RWPE2 (cell line): ENCODE results near the gene MRPL34.

Experiments used
- ATAC-seq: fragments of 200-7000 bp; cut with Tn5 transposase; 3 replicates; pipeline ENCODE4 v1.9.1; 2021; ENCODE audit warnings: low read depth
- DNase-seq: peaks from one replicate; pipeline ENCODE4 v3.0.0-alpha.2; 2020; ENCODE audit warnings: low spot score
- H3K27ac ChIP-seq: fragments of 450-650 bp; 2 replicates; pipeline ENCODE4 v1.5.1; 2017; ENCODE audit warnings: mild to moderate bottlenecking; ENCODE audit not compliant: poor library complexity, severe bottlenecking
- H3K27me3 ChIP-seq: fragments of 250-450 bp; sonication (Bioruptor Pico); 2 replicates; pipeline ENCODE4 v1.5.1; 2021; ENCODE audit warnings: mild to moderate bottlenecking, moderate library complexity; ENCODE audit not compliant: insufficient read depth, poor library complexity, severe bottlenecking
- H3K36me3 ChIP-seq: fragments of 250-450 bp; sonication (Bioruptor Pico); 2 replicates; pipeline ENCODE4 v1.5.1; 2020; ENCODE audit warnings: low read depth, mild to moderate bottlenecking, moderate library complexity
- H3K4me1 ChIP-seq: fragments of 250-450 bp; sonication (Bioruptor Pico); 2 replicates; pipeline ENCODE4 v1.5.1; 2021; ENCODE audit warnings: mild to moderate bottlenecking, moderate library complexity; ENCODE audit not compliant: insufficient read depth, poor library complexity, severe bottlenecking
- H3K4me3 ChIP-seq: fragments of 250-450 bp; sonication (Bioruptor Pico); 2 replicates; pipeline ENCODE4 v1.5.1; 2021; ENCODE audit warnings: mild to moderate bottlenecking, moderate library complexity; ENCODE audit not compliant: severe bottlenecking
- H3K9me3 ChIP-seq: fragments of 250-450 bp; sonication (Bioruptor Pico); 2 replicates; pipeline ENCODE4 v1.5.1; 2021; ENCODE audit warnings: mild to moderate bottlenecking, moderate library complexity; ENCODE audit not compliant: severe bottlenecking
- CTCF ChIP-seq: fragments of 450-650 bp; IDR thresholded peaks from one replicate; pipeline ENCODE4 v1.5.1; 2017; ENCODE audit warnings: mild to moderate bottlenecking, moderate library complexity; ENCODE audit not compliant: poor library complexity, severe bottlenecking

The MRPL34 gene

GRCh38 chr19:17347877-17348276 lies 42.2 kb downstream of the MRPL34 start:
- ATAC-seq, result no peak
- no peaks in the 10 kb centered on the region for H3K4me1 ChIP-seq
- H3K27me3 ChIP-seq, result no peaks in the 10 kb centered on the region
- H3K27ac ChIP-seq, result no peak overlapping the region
- no peak overlapping the region for H3K4me3 ChIP-seq
- no peak for DNase-seq
- no peaks in the 10 kb centered on the region for H3K36me3 ChIP-seq
- H3K9me3 ChIP-seq, result no peaks in the 10 kb centered on the region
- TF ChIP-seq CTCF, result no peak

GRCh38 chr19:17348700-17349099 lies 43.0 kb downstream of the MRPL34 start:
- Histone ChIP-seq H3K9me3 (no peaks in the 10 kb centered on the region), H3K4me3 (no peak overlapping the region), H3K27ac (no peak overlapping the region), H3K4me1 (no peaks in the 10 kb centered on the region), H3K27me3 (no peaks in the 10 kb centered on the region), H3K36me3 (no peaks in the 10 kb centered on the region)
- TF ChIP-seq CTCF, result no peak
- DNase-seq, result no peak
- ATAC-seq, result no peak; the same call in 1 of the 3 replicates

- DNase-seq (no peak), ATAC-seq (no peak)
- H3K27ac ChIP-seq, result no peak overlapping the region
Observed at GRCh38 chr19:17351815-17352435, 46.3 kb downstream of the MRPL34 start.

GRCh38 chr19:17352608-17353280 lies 47.1 kb downstream of the MRPL34 start:
- Histone ChIP-seq H3K27me3 (no peaks in the 10 kb centered on the region), H3K9me3 (no peaks in the 10 kb centered on the region), H3K27ac (no peak overlapping the region), H3K36me3 (no peaks in the 10 kb centered on the region), H3K4me3 (no peak overlapping the region), H3K4me1 (no peaks in the 10 kb centered on the region)
- ATAC-seq (no peak), DNase-seq (no peak)
- TF ChIP-seq CTCF, result no peak

More at GRCh38 chr19:17351815-17352435, 46.3 kb downstream of the MRPL34 start:
- H3K27me3 ChIP-seq, result no peaks in the 10 kb centered on the region
- H3K9me3 ChIP-seq, result no peaks in the 10 kb centered on the region
- H3K36me3 ChIP-seq, result no peaks in the 10 kb centered on the region
- no peaks in the 10 kb centered on the region for H3K4me1 ChIP-seq
- no peak for TF ChIP-seq CTCF
- H3K4me3 ChIP-seq, result no peak overlapping the region

- Histone ChIP-seq H3K27ac (no peak overlapping the region), H3K36me3 (no peaks in the 10 kb centered on the region), H3K4me3 (no peak overlapping the region), H3K27me3 (no peaks in the 10 kb centered on the region), H3K4me1 (no peaks in the 10 kb centered on the region), H3K9me3 (no peaks in the 10 kb centered on the region)
- DNase-seq (no peak), ATAC-seq (no peak)
- TF ChIP-seq CTCF, result no peak
Observed at GRCh38 chr19:17353386-17353785, 47.7 kb downstream of the MRPL34 start.
